OCI-LY3 (cell line): ENCODE measurements around the gene PACS2.

ENCODE experiments used
- H2AFZ ChIP-seq: fragments of 200-600, 300-600 bp; shearing (Covaris generic); 2 replicates; pipeline ENCODE4 v1.6.0; 2014; ENCODE audit warnings: antibody characterized with exemption, low read depth, low read length
- H3K27ac ChIP-seq: fragments of 200-600, 300-600 bp; sonication (generic); 2 replicates; pipeline ENCODE4 v1.5.1; 2014; ENCODE audit warnings: mild to moderate bottlenecking, low read length, moderate library complexity, mixed read lengths
- H3K27me3 ChIP-seq: fragments of 200-600, 300-600 bp; sonication (generic); 2 replicates; pipeline ENCODE4 v1.6.1; 2014; ENCODE audit warnings: low read depth, low read length, mixed read lengths
- H3K36me3 ChIP-seq: fragments of 200-600, 300-600 bp; sonication (generic); replicated peaks from 2 replicates; pipeline ENCODE3; 2014; ENCODE audit warnings: low read depth, low read length, mixed read lengths
- H3K4me1 ChIP-seq: fragments of 300-600, 200-600 bp; sonication (generic); 2 replicates; pipeline ENCODE4 v1.6.1; 2014; ENCODE audit warnings: low read length, mixed read lengths
- H3K4me2 ChIP-seq: fragments of 200-600, 300-600 bp; sonication (generic); 2 replicates; pipeline ENCODE4 v1.6.1; 2014; ENCODE audit warnings: low read length, mixed read lengths
- H3K4me3 ChIP-seq: fragments of 300-600, 200-600 bp; sonication (generic); 2 replicates; pipeline ENCODE4 v1.5.1; 2014; ENCODE audit warnings: antibody characterized with exemption, mild to moderate bottlenecking, low read length, moderate library complexity
- H3K79me2 ChIP-seq: fragments of 300-600, 200-600 bp; shearing (Covaris generic); 2 replicates; pipeline ENCODE4 v1.6.1; 2014; ENCODE audit warnings: mild to moderate bottlenecking, low read length, mixed read lengths
- H3K9ac ChIP-seq: fragments of 300-600, 200-600 bp; shearing (Covaris generic); 2 replicates; pipeline ENCODE4 v1.6.0; 2014; ENCODE audit warnings: mild to moderate bottlenecking, low read length, moderate library complexity
- H3K9me3 ChIP-seq: fragments of 200-600, 300-600 bp; shearing (Covaris generic); 2 replicates; pipeline ENCODE4 v1.6.1; 2014; ENCODE audit warnings: low read length, mixed read lengths; ENCODE audit not compliant: insufficient read depth
- H4K20me1 ChIP-seq: fragments of 200-600, 300-600 bp; sonication (generic); 2 replicates; pipeline ENCODE4 v1.6.1; 2016; ENCODE audit warnings: low read length, mixed read lengths; ENCODE audit not compliant: insufficient read depth
- EZH2phosphoT487 ChIP-seq: fragments of 200-600 bp; shearing (Covaris generic); IDR thresholded peaks from 2 replicates; pipeline ENCODE4 v1.6.1; 2018; ENCODE audit warnings: antibody characterized with exemption, mixed run types, low read depth
- TF ChIP-seq, protein P1 (sequence below): fragments of 200-600, 300-600 bp; sonication (generic); IDR thresholded peaks from 2 replicates; pipeline ENCODE4 v1.5.1; 2014; ENCODE audit warnings: antibody characterized with exemption, low read length, low read depth

PACS2 gene

DNA sequence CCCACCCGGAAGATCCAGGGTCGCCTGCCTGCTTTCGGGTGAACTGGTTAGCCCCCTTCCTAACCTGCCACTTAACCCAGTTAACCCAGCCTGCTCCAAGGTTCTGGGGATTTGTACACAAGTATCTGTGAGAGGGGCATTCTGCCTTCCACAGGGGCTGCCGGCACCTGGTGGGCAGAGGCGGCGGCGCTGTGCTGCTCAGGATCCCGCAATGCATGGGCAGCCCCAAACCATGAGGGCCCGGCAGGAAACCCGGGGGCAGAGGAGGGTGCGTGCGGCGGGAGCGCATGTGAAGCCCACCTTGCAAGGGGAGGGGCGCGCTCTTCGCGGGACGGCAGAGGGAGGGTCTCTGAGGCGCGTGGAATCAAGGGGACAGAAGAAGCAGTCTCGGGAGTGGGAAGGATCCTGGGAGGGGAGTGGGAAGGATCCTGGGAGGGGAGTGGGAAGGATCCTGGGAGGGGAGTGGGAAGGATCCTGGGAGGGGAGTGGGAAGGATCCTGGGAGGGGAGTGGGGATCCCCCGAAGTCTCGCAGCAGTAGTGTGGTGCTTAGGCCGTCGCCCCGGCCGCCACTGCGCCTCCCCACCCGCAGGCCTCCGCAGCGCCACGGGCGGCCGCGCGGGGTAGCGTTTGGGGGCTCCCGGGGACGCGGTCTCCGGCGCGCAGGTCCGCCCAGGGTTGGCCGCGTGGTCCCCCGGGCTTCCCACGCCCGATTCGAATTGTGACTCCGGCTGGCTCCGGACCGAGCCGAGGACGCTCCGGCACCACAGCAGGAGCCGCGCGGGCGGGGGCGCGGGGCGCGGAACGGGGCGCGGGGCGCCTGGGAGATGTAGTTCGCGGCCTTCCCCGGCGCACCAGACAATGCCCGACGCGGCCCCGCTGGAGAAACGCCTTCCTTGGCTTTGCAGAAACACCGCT lies 100.2 kb downstream of the PACS2 start:
- Histone ChIP-seq H3K4me2 (peak overlapping the region; percentile 97), H3K27me3 (no peaks in the 10 kb centered on the region), H3K4me3 (peak overlapping the region; percentile 75), H3K79me2 (peaks cover 10% of the 10 kb centered on the region), H3K27ac (peak overlapping the region; percentile 2; the same call in 1 of the 2 replicates), H4K20me1 (no peaks in the 10 kb centered on the region), H3K36me3 (peaks cover 2% of the 10 kb centered on the region), H3K9ac (peak overlapping the region; percentile 72), H2AFZ (peak overlapping the region; percentile 84), H3K4me1 (peaks cover 19% of the 10 kb centered on the region; the same call in 1 of the 2 replicates), H3K9me3 (no peaks in the 10 kb centered on the region)
- no peak for TF ChIP-seq EZH2phosphoT487
- TF ChIP-seq, protein P1, sequence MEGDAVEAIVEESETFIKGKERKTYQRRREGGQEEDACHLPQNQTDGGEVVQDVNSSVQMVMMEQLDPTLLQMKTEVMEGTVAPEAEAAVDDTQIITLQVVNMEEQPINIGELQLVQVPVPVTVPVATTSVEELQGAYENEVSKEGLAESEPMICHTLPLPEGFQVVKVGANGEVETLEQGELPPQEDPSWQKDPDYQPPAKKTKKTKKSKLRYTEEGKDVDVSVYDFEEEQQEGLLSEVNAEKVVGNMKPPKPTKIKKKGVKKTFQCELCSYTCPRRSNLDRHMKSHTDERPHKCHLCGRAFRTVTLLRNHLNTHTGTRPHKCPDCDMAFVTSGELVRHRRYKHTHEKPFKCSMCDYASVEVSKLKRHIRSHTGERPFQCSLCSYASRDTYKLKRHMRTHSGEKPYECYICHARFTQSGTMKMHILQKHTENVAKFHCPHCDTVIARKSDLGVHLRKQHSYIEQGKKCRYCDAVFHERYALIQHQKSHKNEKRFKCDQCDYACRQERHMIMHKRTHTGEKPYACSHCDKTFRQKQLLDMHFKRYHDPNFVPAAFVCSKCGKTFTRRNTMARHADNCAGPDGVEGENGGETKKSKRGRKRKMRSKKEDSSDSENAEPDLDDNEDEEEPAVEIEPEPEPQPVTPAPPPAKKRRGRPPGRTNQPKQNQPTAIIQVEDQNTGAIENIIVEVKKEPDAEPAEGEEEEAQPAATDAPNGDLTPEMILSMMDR = peak; percentile 55

DNA sequence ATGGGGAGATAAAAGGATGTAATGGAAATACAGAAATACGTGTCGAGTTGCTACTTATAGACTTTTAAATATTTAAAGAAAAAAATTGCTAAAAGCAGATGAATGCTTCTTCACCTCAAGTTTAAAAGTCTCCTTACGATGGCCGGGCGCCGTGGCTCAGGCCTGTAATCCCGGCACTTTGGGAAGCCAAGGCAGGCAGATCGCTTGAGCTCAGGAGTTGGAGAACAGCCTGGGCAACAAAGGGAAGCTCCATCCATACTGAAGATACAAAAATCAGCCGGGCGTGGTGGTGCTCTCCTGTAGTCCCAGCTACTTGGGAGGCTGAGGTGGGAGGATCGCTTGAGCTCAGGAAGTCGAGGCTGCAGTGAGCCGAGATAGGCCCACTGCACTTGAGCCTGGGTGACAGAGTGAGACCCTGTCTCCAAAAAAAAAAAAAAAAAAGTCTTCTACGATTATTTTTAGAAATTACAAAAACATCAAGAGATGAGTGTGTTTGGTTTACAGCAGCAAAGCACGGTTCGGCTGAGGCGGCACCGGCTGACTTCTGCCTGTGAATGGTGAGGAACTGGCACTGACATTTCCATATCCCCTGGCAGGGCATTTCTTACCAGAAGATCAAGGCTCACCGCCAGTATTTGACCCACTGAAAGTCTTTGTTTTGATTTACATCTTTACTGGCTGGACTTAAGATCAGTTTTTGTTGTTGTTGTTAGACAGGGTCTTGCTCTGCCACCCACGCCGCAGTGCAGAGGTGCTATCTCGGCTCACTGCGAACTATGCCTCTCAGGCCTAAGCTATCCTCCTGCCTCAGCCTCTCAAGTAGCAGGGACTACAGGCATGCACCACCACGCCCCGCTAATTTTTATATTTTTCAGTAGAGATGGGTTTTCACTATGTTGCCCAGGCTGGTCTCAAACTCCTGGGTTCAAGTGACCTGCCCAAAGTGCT lies 101.2 kb downstream of the PACS2 start:
- no peaks in the 10 kb centered on the region for H3K27me3 ChIP-seq
- peaks cover 17% of the 10 kb centered on the region for H3K79me2 ChIP-seq
- H3K27ac ChIP-seq = no peak overlapping the region
- peak overlapping the region; percentile 97 for H3K4me2 ChIP-seq
- no peaks in the 10 kb centered on the region for H3K36me3 ChIP-seq
- H3K9ac ChIP-seq = peak overlapping the region; percentile 72
- H3K4me3 ChIP-seq = peak overlapping the region; percentile 75
- peaks cover 19% of the 10 kb centered on the region; the same call in 1 of the 2 replicates for H3K4me1 ChIP-seq
- TF ChIP-seq, protein P1 = no peak
- TF ChIP-seq EZH2phosphoT487 = no peak
- no peaks in the 10 kb centered on the region for H4K20me1 ChIP-seq
- H2AFZ ChIP-seq = peak overlapping the region; percentile 84; the same call in 1 of the 2 replicates
- no peaks in the 10 kb centered on the region for H3K9me3 ChIP-seq

DNA sequence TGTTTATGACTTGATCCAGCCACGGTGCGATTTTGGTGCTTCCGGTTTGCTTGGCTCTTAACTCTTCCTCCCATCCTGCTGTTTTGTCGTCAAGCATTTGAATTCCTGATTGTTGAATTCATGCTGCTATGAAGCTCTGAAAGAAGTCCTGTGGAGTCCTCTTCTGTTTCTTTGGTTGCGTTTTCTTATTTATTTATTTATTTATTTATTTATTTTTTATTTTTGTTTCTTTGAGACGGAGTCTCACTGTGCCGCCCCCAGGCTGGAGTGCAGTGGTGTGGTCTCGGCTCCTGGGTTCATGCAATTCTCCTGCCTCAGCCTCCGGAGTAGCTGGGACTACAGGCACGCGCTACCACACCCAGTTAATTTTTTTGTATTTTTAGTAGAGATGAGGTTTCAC lies 102.1 kb downstream of the PACS2 start:
- no peak for TF ChIP-seq EZH2phosphoT487
- TF ChIP-seq, protein P1 = no peak
- Histone ChIP-seq H4K20me1 (peaks cover 6% of the 10 kb centered on the region), H3K4me3 (no peak overlapping the region), H3K9me3 (no peaks in the 10 kb centered on the region), H2AFZ (no peak overlapping the region), H3K27me3 (no peaks in the 10 kb centered on the region), H3K27ac (no peak overlapping the region), H3K79me2 (peaks cover 27% of the 10 kb centered on the region), H3K36me3 (no peaks in the 10 kb centered on the region), H3K4me2 (no peak overlapping the region), H3K9ac (no peak overlapping the region), H3K4me1 (peaks cover 27% of the 10 kb centered on the region)
